ENCODE measurements around the gene PTPRT. TPM values are rescaled to one million over a fixed set of nuclear protein-coding genes. Genes with fewer than 3 reads are reported as not detected.

The PTPRT gene
- total and polyA plus RNA-seq, 2 of the 4 experiments (the other 2 are of a cell fraction): not detected

DNA sequence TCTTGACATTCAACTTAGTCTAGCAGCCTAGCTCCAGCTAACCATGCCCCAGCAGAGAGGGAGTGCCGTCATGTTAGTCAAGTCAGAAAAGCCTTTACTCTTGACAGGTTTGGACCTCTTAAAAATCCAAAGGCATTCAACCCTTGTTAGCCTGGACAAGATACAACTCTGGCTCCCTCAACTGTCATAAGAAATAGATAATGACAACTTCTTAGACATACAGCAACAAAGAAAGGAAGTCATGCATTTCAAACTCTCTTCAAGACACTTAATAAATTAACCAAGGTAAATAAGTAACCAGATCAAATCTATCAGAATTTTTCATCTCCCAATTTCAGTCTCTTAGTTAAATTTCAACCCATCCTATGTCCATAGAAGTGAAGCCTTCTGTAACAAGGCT, 22.7 kb downstream of the PTPRT start:
- Histone ChIP-seq H3K23ac (ENCODE audit: low read depth, low read length) (no peak overlapping the region), H3K9me1 (ENCODE audit: insufficient read depth, low read length) (no peaks in the 10 kb centered on the region), H3K36me3 (ENCODE audit: control insufficient read depth, insufficient read depth, low read length) (no peaks in the 10 kb centered on the region), H3K27ac (ENCODE audit: insufficient read depth, low read length) (no peak overlapping the region), H2AK9ac (replicated peaks; ENCODE audit: low read depth, low read length, poor library complexity) (no peak overlapping the region), H3K4ac (ENCODE audit: low read depth, low read length) (no peak overlapping the region), H2BK20ac (ENCODE audit: low read depth, low read length) (no peak overlapping the region), H3K56ac (ENCODE audit: extremely low read depth, insufficient read depth, low read length) (no peak overlapping the region), H2BK120ac (ENCODE audit: low read depth, low read length) (no peak overlapping the region), H3K79me1 (ENCODE audit: low read depth in 1 of 2, low read length in 2 of 2) (no peaks in the 10 kb centered on the region), H3K18ac (ENCODE audit: low read depth, low read length) (no peak overlapping the region), H4K20me1 (ENCODE audit: insufficient read depth, low read length) (no peaks in the 10 kb centered on the region), H3K14ac (replicated peaks; ENCODE audit: low read depth, low read length) (no peak overlapping the region), H4K8ac (ENCODE audit: low read depth in 2 of 2, low read length in 2 of 2) (no peak overlapping the region), H4K91ac (ENCODE audit: insufficient read depth, low read depth, low read length) (no peak overlapping the region), H2BK15ac (ENCODE audit: low read depth, low read length) (no peak overlapping the region), H3K9me3 (ENCODE audit: control insufficient read depth, insufficient read depth, low read length) (no peaks in the 10 kb centered on the region; the same call in 1 of the 2 replicates), H2AK5ac (ENCODE audit: low read depth, low read length) (no peak overlapping the region), H2AFZ (replicated peaks; ENCODE audit: low read length, poor library complexity) (no peak overlapping the region), H3K27me3 (ENCODE audit: control insufficient read depth, insufficient read depth, low read length) (no peaks in the 10 kb centered on the region), H4K5ac (ENCODE audit: low read depth, low read length) (no peak overlapping the region), H2BK5ac (ENCODE audit: low read depth, low read length, poor library complexity, severe bottlenecking) (no peak overlapping the region), H3K4me3 (ENCODE audit: insufficient read depth, low read depth, low read length) (no peak overlapping the region), H3K4me2 (ENCODE audit: low read depth, low read length) (no peak overlapping the region), H3K9ac (ENCODE audit: low read depth, low read length) (no peak overlapping the region), H3K4me1 (ENCODE audit: control insufficient read depth, insufficient read depth, low read length) (no peaks in the 10 kb centered on the region)
- no CpG with 5 or more reads among the region's 1 CpG for WGBS, 2 experiments (ENCODE audit: extremely low coverage in 2 of 2, insufficient read length in 1 of 2)
- BruUV-seq (replicated peaks): no TSS peak
- in situ Hi-C loops (cut with MboI; ENCODE audit: low sequenced_read_pairs): no loop called here
- CTCF ChIA-PET: no interaction called here
- TF ChIP-seq RAD21 (IDR thresholded peaks at IDR 0.05; ENCODE audit: low read length) (no peak), BHLHE40 (IDR thresholded peaks at IDR 0.05; ENCODE audit: low read depth, low read length) (no peak), POLR2A (IDR thresholded peaks at IDR 0.05; ENCODE audit: low read depth, low read length) (no peak), NFE2L2 (IDR thresholded peaks at IDR 0.05; ENCODE audit: low read depth, low read length) (no peak), CEBPB (IDR thresholded peaks at IDR 0.05; ENCODE audit: low read depth, low read length) (no peak), CTCF (conservative IDR thresholded peaks at IDR 0.05; ENCODE audit: low read depth, low read length) (no peak), MAFK (IDR thresholded peaks at IDR 0.05; ENCODE audit: low read depth, low read length) (no peak), ELK1 (IDR thresholded peaks at IDR 0.05; ENCODE audit: borderline replicate concordance, low read depth, low read length) (no peak)
- intact Hi-C loops (cut with micrococcal nuclease): no loop called here
- POLR2A ChIA-PET (ENCODE audit: unreplicated experiment): no interaction called here
- dilution Hi-C loops (cut with HindIII; ENCODE audit: low sequenced_read_pairs, unreplicated experiment): no loop called here
- ATAC-seq (ENCODE audit: low read depth) (no peak), DNase-seq (no peak)

All from IMR-90 (cell line).